GM20000 (cell line): ENCODE results near the gene TSACC.

Experiments used
- DNase-seq: peaks from one replicate; pipeline ENCODE4 v3.0.0; 2012; ENCODE audit warnings: low spot score
- CTCF ChIP-seq: IDR thresholded peaks from 2 replicates; pipeline ENCODE4 v1.5.1; 2012; ENCODE audit warnings: mild to moderate bottlenecking, control low read depth; ENCODE audit errors: extremely low read depth, missing control alignments

The TSACC gene

DNA sequence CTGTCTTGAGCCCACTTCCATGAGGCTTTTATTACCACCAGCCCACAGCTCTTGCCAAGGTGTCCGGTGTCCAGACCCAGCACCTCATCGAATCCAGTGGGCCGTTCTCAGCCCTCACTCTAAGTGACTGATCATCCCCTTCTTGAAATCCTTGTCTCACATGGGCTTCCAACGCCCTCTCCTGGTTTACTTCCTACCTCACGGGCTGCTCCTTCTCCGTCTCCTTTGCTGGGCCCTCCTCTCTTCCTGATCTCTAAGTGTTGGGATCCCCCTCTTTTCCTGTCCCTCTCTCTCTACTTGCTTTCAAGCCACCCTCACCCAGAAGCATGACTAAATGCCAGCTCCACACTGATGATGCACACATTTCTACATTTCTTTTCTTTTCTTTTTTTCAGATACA, 21.6 kb downstream of the TSACC start:
- TF ChIP-seq CTCF, result no peak
- peak; percentile 12 for DNase-seq

GRCh38 chr1:156360534-156360933, 22.2 kb downstream of the TSACC start:
- no peak for DNase-seq
- TF ChIP-seq CTCF, result no peak

DNA sequence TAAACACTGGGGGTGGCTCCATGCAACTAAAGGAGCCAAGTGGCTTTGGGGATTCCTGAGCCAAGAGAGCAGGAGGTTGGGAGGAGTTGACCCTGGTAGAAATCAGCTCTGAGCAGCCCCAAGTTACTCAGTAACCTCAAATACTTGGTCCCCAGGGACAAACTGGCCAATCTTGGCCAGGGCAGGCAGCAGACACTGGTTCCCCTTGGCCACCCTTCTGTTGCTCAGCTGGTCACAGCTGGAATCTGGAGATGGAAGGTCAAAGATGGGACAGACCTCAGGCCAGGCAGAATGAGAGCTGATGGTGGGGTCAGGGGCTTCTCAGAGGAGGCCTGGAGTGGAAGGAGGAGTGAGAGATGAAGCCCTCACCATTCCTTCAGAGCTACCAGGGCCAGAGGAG, 27.4 kb downstream of the TSACC start:
- DNase-seq, result peak; percentile 10
- TF ChIP-seq CTCF, result no peak

- DNase-seq, result peak; percentile 23
- no peak for TF ChIP-seq CTCF
Measured at GRCh38 chr1:156366378-156367166, 28.2 kb downstream of the TSACC start.

GRCh38 chr1:156367383-156368156, 29.2 kb downstream of the TSACC start:
- DNase-seq, result no peak
- TF ChIP-seq CTCF, result no peak

DNA sequence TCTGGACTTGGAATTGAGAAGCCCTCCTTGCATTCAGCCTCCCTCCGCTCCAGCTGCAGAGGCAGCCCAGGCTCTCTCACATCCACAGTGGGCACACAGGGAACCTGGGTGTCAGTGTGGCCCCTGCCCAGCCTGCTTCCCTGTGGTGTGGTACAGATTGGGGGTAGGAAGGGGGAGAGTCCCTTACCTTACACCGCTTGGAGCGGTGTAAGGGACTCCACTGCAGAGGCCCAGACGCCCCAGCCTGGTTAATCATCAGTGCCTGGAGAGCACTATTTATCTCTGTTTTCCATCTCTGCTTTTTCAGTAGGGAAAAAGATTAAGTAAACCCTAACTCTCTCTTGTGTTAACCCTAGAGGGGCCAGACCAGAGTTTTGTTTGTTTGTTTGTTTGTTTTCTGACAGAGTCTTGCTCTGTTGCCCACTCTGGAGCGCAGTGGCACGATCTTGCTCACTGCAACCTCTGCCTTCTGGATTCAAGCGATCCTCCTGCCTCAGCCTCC, 29.9 kb downstream of the TSACC start:
- DNase-seq, result no peak
- TF ChIP-seq CTCF, result no peak

DNA sequence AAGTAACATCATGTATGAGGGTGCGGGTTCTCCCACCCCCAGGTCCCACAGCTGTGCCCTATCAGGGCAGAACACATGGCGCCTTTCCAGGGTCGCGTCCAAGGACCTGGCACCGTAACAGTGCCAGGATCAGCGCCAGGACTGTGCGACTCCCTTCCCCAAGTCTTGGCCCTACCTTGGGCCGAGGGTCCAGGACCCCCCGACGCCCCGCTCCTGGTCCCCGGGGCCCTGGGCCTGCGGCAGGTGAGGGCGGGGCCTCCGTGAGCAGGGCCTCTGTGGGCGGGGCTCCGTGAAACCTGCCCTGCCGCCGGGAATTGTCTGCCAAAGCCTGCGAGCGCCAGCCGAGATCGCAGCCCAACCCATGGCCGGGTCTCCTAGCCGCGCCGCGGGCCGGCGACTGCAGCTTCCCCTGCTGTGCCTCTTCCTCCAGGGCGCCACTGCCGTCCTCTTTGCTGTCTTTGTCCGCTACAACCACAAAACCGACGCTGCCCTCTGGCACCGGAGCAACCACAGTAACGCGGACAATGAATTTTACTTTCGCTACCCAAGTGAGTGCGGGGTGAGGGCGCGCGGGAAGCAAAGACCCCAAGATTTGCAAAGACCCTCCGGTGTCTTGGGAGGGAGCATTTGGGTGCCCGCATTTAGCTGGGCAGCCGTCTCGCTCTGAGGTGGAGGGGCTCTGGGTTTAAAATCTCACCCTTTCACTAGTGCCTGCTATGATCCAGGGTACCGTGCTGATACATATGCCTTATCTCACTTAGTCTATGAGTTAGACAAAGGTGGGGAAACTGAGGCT, 30.8 kb downstream of the TSACC start, which contains the start of gene RHBG:
Gene RHBG, plus strand, starts transcription at position 323 of the 796 bp plus-strand sequence. Its CDS starts 39 bp downstream, at position 362.
- DNase-seq, result peak; percentile 9

DNA sequence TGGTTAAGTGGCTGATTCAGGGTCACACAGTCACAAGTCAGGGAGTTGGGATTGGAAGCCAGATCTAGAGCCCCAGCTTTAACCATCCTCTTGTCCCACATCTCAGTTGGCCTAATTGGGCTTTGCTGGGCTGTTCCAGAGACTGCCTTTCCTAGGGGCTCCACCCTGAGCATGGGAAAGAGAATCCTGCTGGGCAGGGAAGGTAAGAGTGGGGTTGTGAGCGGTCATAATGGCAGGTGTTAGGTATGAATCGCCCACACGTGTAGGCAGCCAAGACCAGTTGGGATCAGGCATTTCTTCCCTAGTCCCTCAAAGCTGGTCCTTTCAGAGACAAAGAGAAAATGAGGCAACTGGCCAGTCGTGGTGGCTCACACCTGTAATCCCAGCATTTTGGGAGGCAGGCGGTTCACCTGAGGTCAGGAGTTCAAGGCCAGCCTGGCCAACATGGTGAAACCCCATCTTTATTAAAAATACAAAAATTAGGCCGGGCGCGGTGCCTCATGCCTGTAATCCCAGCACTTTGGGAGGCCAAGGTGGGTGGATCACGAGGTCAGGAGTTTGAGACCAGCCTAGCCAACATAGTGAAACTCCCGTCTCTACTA, 31.5 kb downstream of the TSACC start:
- DNase-seq, result peak; percentile 4

More for the DNA sequence above, 30.8 kb downstream of the TSACC start, which contains the start of gene RHBG:
- TF ChIP-seq CTCF, result no peak
